A673 (cell line): ENCODE measurements around the gene SFXN5. TPM values are rescaled to one million over a fixed set of nuclear protein-coding genes. Genes with fewer than 3 reads are reported as not detected.

Source experiments
- BruUV-seq: library from RNA; stranded (reverse); fragments of 400-500 nt; replicated peaks from 2 replicates; lab custom pipeline; 2021; lab: Mats Ljungman, UMichigan
- CTCF ChIA-PET: fragments of 300-600 bp; sonication (Branson Sonifier 250); formaldehyde crosslinking; loops from one replicate; lab custom pipeline; 2022; ENCODE audit warnings: antibody characterized with exemption; lab: Charles Lee
- POLR2A ChIA-PET: fragments of 300-600 bp; sonication (Branson Sonifier 250); formaldehyde crosslinking; loops from one replicate; lab custom pipeline; 2022; ENCODE audit warnings: antibody characterized with exemption; ENCODE audit not compliant: low non-redundant PET; lab: Charles Lee
- DNase-seq: peaks from one replicate; pipeline ENCODE4 v3.0.0-alpha.2; 2015; ENCODE audit warnings: low spot score
- H3K27ac ChIP-seq: fragments of 200-600 bp; sonication (generic); 2 replicates; pipeline ENCODE4 v1.5.1; 2016; ENCODE audit warnings: mixed run types, low read depth, mild to moderate bottlenecking, mixed read lengths, antibody characterized with exemption, low read length; ENCODE audit not compliant: poor library complexity, severe bottlenecking
- H3K27me3 ChIP-seq: fragments of 200-600 bp; sonication (generic); replicated peaks from 2 replicates; pipeline ENCODE4 v1.6.1; 2017; ENCODE audit warnings: mixed run types, low read depth, mild to moderate bottlenecking, mixed read lengths, antibody characterized with exemption, low read length; ENCODE audit not compliant: insufficient read depth, poor library complexity
- H3K36me3 ChIP-seq: fragments of 200-600 bp; sonication (generic); 2 replicates; pipeline ENCODE4 v1.6.1; 2016; ENCODE audit warnings: mixed run types, mild to moderate bottlenecking, mixed read lengths, antibody characterized with exemption, low read length; ENCODE audit not compliant: insufficient read depth, poor library complexity, severe bottlenecking
- H3K4me1 ChIP-seq: fragments of 200-600 bp; sonication (generic); 2 replicates; pipeline ENCODE4 v1.6.1; 2017; ENCODE audit warnings: mixed run types, mild to moderate bottlenecking, mixed read lengths, antibody characterized with exemption, low read length; ENCODE audit not compliant: insufficient read depth, poor library complexity, severe bottlenecking
- H3K4me3 ChIP-seq: fragments of 200-600 bp; sonication (generic); 2 replicates; pipeline ENCODE4 v1.5.1; 2016; ENCODE audit warnings: low read depth, mixed run types, mild to moderate bottlenecking, mixed read lengths, low read length; ENCODE audit not compliant: poor library complexity, severe bottlenecking
- H3K9me3 ChIP-seq: fragments of 200-600 bp; sonication (generic); 2 replicates; pipeline ENCODE4 v1.6.1; 2016; ENCODE audit warnings: mixed run types, low read depth, mild to moderate bottlenecking, mixed read lengths, antibody characterized with exemption, low read length; ENCODE audit not compliant: poor library complexity, severe bottlenecking
- CTCF ChIP-seq: fragments of 300-800, 200-600 bp; sonication (generic); conservative IDR thresholded peaks from 2 replicates; pipeline ENCODE4 v1.5.1; 2017; ENCODE audit warnings: low read depth, mild to moderate bottlenecking, antibody characterized with exemption, low read length, moderate library complexity, mixed read lengths
- EZH2 ChIP-seq: fragments of 200-600 bp; sonication (generic); IDR thresholded peaks from 2 replicates; pipeline ENCODE4 v1.6.1; 2017; ENCODE audit warnings: borderline replicate concordance, low read depth, mild to moderate bottlenecking, mixed read lengths, antibody characterized with exemption, low read length; ENCODE audit not compliant: poor library complexity, severe bottlenecking
- intact Hi-C: fragments of 100-400 bp; cut with micrococcal nuclease; formaldehyde crosslinking; loops from one replicate; pipeline ENCODE4 v1.10.0; 2022; ENCODE audit not compliant: unreplicated experiment
- total RNA-seq: library from RNA; stranded (reverse); gene quantifications from 2 replicates; pipeline ENCODE4 v1.2.3, GENCODE V29; 2021

Gene SFXN5
- total RNA-seq, 1 experiment from 2014 or later: 23.1 TPM

- Histone ChIP-seq H3K4me1 (no peaks in the 10 kb centered on the region), H3K36me3 (no peaks in the 10 kb centered on the region), H3K4me3 (no peak overlapping the region), H3K27me3 (no peaks in the 10 kb centered on the region), H3K9me3 (no peaks in the 10 kb centered on the region), H3K27ac (no peak overlapping the region)
- no peak for TF ChIP-seq EZH2
- no peak for TF ChIP-seq CTCF
- BruUV-seq: no TSS peak
- ChIA-PET POLR2A (interaction anchor here (0.5 kb wide), 1 partner anchor 65 kb away, joined by 3 read pairs; no protein-coding TSS in a partner anchor), CTCF (no interaction called here)
- DNase-seq: no peak
- intact Hi-C loops: no loop called here
Observed at GRCh38 chr2:72990695-72991438, 80.6 kb downstream of the SFXN5 start.

- H3K4me1 ChIP-seq: no peaks in the 10 kb centered on the region
- no peaks in the 10 kb centered on the region for H3K36me3 ChIP-seq
- TF ChIP-seq CTCF: no peak
- no peak for TF ChIP-seq EZH2
- no peak overlapping the region for H3K27ac ChIP-seq
- no peaks in the 10 kb centered on the region for H3K27me3 ChIP-seq
- ChIA-PET CTCF (no interaction called here), POLR2A (interaction anchor here (0.5 kb wide), 1 partner anchor 64 kb away, joined by 3 read pairs; no protein-coding TSS in a partner anchor)
- no peak overlapping the region for H3K4me3 ChIP-seq
- no peak for DNase-seq
- BruUV-seq: no TSS peak
- intact Hi-C loops: no loop called here
- H3K9me3 ChIP-seq: no peaks in the 10 kb centered on the region
Observed at GRCh38 chr2:72989770-72990556, 81.5 kb downstream of the SFXN5 start.

- intact Hi-C loops: no loop called here
- BruUV-seq: no TSS peak
- Histone ChIP-seq H3K9me3 (no peaks in the 10 kb centered on the region), H3K27me3 (no peaks in the 10 kb centered on the region), H3K36me3 (no peaks in the 10 kb centered on the region), H3K4me1 (peaks cover under 1% of the 10 kb centered on the region), H3K27ac (no peak overlapping the region), H3K4me3 (no peak overlapping the region)
- TF ChIP-seq CTCF: no peak
- no peak for TF ChIP-seq EZH2
- ChIA-PET POLR2A (no interaction called here), CTCF (no interaction called here)
- no peak for DNase-seq
Observed at GRCh38 chr2:72988726-72989273, 82.7 kb downstream of the SFXN5 start.
